WTC11 (cell line): ENCODE measurements around the gene WDR47.
"Not testable (repeated sequence)": the region's sequence is repeated elsewhere in the genome, so short reads cannot be mapped to it uniquely, and the experiment has no call there.

Source experiments
- FOXP1 ChIP-seq: sonication (generic); formaldehyde crosslinking; IDR thresholded peaks from 2 replicates; pipeline ENCODE4 v1.8.0; 2022; ENCODE audit warnings: missing genetic modification reagents, mild to moderate bottlenecking, moderate library complexity, borderline replicate concordance
- JUN ChIP-seq: sonication (generic); formaldehyde crosslinking; IDR thresholded peaks from 2 replicates; pipeline ENCODE4 v1.8.0; 2023; ENCODE audit warnings: mild to moderate bottlenecking, missing genetic modification reagents
- MXD4 ChIP-seq: fragments of 250-450 bp; sonication (Bioruptor Pico); IDR thresholded peaks from 2 replicates; pipeline ENCODE4 v1.8.0; 2021; ENCODE audit warnings: mild to moderate bottlenecking, moderate library complexity, borderline replicate concordance
- NFYB ChIP-seq: sonication (generic); formaldehyde crosslinking; conservative IDR thresholded peaks from 2 replicates; pipeline ENCODE4 v1.8.0; 2022; ENCODE audit warnings: low read depth, missing genetic modification reagents
- NR2C2 ChIP-seq: sonication (generic); formaldehyde crosslinking; IDR thresholded peaks from 2 replicates; pipeline ENCODE4 v1.8.0; 2022; ENCODE audit warnings: mild to moderate bottlenecking, missing genetic modification reagents
- ZNF263 ChIP-seq: sonication (generic); formaldehyde crosslinking; IDR thresholded peaks from 2 replicates; pipeline ENCODE4 v1.8.1; 2022; ENCODE audit warnings: low read depth, mild to moderate bottlenecking, moderate library complexity, missing genetic modification reagents
- TF ChIP-seq, protein P1 (sequence below): fragments of 200-600 bp; IDR thresholded peaks from 2 replicates; pipeline ENCODE4 v1.8.0; 2022; ENCODE audit warnings: antibody characterized with exemption
- TF ChIP-seq, protein P2 (sequence below): sonication (generic); formaldehyde crosslinking; IDR thresholded peaks from 2 replicates; pipeline ENCODE4 v1.8.0; 2023; ENCODE audit warnings: missing genetic modification reagents, mild to moderate bottlenecking, borderline replicate concordance
- TF ChIP-seq, protein P3 (sequence below): sonication (generic); formaldehyde crosslinking; IDR thresholded peaks from 2 replicates; pipeline ENCODE4 v1.8.1; 2023; ENCODE audit warnings: mild to moderate bottlenecking, missing genetic modification reagents, borderline replicate concordance
- TF ChIP-seq, protein P4 (sequence below): sonication (generic); formaldehyde crosslinking; IDR thresholded peaks from 2 replicates; pipeline ENCODE4 v1.8.1; 2023; ENCODE audit warnings: mild to moderate bottlenecking, moderate library complexity, missing genetic modification reagents

DNA sequence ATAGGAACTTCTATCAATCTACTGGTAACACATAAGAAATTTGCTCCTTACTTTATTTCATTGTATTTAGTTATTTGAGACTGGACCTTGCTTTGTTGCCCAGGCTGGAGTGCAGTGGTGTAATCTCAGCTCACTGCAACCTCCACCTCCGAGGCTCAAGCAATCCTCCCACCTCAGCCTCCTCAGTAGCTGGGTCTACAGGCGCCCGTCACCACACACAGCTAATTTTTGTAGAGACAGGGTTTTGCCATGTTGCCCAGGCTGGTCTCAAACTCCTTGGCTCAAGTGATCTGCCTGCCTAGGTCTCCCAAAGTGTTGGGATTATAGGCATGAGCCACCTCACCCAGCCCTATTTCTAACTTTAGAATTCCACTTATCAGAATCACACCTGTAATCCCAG lies 10.2 kb upstream of the WDR47 start:
- TF ChIP-seq, protein P1, sequence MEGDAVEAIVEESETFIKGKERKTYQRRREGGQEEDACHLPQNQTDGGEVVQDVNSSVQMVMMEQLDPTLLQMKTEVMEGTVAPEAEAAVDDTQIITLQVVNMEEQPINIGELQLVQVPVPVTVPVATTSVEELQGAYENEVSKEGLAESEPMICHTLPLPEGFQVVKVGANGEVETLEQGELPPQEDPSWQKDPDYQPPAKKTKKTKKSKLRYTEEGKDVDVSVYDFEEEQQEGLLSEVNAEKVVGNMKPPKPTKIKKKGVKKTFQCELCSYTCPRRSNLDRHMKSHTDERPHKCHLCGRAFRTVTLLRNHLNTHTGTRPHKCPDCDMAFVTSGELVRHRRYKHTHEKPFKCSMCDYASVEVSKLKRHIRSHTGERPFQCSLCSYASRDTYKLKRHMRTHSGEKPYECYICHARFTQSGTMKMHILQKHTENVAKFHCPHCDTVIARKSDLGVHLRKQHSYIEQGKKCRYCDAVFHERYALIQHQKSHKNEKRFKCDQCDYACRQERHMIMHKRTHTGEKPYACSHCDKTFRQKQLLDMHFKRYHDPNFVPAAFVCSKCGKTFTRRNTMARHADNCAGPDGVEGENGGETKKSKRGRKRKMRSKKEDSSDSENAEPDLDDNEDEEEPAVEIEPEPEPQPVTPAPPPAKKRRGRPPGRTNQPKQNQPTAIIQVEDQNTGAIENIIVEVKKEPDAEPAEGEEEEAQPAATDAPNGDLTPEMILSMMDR: not testable (repeated sequence)
- TF ChIP-seq, protein P2, sequence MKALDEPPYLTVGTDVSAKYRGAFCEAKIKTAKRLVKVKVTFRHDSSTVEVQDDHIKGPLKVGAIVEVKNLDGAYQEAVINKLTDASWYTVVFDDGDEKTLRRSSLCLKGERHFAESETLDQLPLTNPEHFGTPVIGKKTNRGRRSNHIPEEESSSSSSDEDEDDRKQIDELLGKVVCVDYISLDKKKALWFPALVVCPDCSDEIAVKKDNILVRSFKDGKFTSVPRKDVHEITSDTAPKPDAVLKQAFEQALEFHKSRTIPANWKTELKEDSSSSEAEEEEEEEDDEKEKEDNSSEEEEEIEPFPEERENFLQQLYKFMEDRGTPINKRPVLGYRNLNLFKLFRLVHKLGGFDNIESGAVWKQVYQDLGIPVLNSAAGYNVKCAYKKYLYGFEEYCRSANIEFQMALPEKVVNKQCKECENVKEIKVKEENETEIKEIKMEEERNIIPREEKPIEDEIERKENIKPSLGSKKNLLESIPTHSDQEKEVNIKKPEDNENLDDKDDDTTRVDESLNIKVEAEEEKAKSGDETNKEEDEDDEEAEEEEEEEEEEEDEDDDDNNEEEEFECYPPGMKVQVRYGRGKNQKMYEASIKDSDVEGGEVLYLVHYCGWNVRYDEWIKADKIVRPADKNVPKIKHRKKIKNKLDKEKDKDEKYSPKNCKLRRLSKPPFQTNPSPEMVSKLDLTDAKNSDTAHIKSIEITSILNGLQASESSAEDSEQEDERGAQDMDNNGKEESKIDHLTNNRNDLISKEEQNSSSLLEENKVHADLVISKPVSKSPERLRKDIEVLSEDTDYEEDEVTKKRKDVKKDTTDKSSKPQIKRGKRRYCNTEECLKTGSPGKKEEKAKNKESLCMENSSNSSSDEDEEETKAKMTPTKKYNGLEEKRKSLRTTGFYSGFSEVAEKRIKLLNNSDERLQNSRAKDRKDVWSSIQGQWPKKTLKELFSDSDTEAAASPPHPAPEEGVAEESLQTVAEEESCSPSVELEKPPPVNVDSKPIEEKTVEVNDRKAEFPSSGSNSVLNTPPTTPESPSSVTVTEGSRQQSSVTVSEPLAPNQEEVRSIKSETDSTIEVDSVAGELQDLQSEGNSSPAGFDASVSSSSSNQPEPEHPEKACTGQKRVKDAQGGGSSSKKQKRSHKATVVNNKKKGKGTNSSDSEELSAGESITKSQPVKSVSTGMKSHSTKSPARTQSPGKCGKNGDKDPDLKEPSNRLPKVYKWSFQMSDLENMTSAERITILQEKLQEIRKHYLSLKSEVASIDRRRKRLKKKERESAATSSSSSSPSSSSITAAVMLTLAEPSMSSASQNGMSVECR: not testable (repeated sequence)
- not testable (repeated sequence) for TF ChIP-seq JUN; MXD4 (CRISPR knock-in tag); NR2C2 (CRISPR knock-in tag); NFYB (CRISPR knock-in tag); FOXP1; ZNF263
- TF ChIP-seq, protein P3, sequence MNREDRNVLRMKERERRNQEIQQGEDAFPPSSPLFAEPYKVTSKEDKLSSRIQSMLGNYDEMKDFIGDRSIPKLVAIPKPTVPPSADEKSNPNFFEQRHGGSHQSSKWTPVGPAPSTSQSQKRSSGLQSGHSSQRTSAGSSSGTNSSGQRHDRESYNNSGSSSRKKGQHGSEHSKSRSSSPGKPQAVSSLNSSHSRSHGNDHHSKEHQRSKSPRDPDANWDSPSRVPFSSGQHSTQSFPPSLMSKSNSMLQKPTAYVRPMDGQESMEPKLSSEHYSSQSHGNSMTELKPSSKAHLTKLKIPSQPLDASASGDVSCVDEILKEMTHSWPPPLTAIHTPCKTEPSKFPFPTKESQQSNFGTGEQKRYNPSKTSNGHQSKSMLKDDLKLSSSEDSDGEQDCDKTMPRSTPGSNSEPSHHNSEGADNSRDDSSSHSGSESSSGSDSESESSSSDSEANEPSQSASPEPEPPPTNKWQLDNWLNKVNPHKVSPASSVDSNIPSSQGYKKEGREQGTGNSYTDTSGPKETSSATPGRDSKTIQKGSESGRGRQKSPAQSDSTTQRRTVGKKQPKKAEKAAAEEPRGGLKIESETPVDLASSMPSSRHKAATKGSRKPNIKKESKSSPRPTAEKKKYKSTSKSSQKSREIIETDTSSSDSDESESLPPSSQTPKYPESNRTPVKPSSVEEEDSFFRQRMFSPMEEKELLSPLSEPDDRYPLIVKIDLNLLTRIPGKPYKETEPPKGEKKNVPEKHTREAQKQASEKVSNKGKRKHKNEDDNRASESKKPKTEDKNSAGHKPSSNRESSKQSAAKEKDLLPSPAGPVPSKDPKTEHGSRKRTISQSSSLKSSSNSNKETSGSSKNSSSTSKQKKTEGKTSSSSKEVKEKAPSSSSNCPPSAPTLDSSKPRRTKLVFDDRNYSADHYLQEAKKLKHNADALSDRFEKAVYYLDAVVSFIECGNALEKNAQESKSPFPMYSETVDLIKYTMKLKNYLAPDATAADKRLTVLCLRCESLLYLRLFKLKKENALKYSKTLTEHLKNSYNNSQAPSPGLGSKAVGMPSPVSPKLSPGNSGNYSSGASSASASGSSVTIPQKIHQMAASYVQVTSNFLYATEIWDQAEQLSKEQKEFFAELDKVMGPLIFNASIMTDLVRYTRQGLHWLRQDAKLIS: not testable (repeated sequence)
- TF ChIP-seq, protein P4, sequence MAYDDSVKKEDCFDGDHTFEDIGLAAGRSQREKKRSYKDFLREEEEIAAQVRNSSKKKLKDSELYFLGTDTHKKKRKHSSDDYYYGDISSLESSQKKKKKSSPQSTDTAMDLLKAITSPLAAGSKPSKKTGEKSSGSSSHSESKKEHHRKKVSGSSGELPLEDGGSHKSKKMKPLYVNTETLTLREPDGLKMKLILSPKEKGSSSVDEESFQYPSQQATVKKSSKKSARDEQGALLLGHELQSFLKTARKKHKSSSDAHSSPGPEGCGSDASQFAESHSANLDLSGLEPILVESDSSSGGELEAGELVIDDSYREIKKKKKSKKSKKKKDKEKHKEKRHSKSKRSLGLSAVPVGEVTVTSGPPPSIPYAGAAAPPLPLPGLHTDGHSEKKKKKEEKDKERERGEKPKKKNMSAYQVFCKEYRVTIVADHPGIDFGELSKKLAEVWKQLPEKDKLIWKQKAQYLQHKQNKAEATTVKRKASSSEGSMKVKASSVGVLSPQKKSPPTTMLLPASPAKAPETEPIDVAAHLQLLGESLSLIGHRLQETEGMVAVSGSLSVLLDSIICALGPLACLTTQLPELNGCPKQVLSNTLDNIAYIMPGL (CRISPR knock-in tag): not testable (repeated sequence)
